ENCODE measurements around the gene NINJ1.

- TF ChIP-seq, protein P1, sequence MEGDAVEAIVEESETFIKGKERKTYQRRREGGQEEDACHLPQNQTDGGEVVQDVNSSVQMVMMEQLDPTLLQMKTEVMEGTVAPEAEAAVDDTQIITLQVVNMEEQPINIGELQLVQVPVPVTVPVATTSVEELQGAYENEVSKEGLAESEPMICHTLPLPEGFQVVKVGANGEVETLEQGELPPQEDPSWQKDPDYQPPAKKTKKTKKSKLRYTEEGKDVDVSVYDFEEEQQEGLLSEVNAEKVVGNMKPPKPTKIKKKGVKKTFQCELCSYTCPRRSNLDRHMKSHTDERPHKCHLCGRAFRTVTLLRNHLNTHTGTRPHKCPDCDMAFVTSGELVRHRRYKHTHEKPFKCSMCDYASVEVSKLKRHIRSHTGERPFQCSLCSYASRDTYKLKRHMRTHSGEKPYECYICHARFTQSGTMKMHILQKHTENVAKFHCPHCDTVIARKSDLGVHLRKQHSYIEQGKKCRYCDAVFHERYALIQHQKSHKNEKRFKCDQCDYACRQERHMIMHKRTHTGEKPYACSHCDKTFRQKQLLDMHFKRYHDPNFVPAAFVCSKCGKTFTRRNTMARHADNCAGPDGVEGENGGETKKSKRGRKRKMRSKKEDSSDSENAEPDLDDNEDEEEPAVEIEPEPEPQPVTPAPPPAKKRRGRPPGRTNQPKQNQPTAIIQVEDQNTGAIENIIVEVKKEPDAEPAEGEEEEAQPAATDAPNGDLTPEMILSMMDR (IDR thresholded peaks at IDR 0.05): no peak
- TF ChIP-seq TCF7L2 (IDR thresholded peaks at IDR 0.05; ENCODE audit: low read depth, low read length): no peak
Measured at GRCh38 chr9:93143830-93144530, 9.9 kb upstream of the NINJ1 start.
